ENCODE results near the gene DEUP1.

DEUP1 gene

DNA sequence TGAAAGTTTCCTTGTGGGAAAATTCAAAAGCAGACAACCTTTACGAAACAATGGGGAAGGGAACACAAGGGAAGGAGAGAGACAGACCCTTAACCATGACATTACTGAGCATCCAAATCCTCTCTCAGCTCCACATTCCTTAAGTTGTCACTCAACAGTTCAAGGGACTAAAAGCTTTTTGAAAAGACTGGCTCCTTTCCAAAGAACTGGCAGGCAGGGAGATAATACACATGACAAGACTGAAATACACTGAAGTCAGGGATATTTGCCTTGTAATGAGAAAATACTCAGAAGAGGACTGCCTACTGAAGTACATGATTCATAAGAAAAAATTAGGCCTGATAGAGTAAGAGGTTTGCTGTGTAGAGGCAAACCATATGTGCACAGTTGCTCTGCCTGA is 143.6 kb downstream of the DEUP1 start:
- H3K9me3 Mint-ChIP-seq, result no peaks in the 10 kb centered on the region
- no peaks in the 10 kb centered on the region for H3K27me3 Mint-ChIP-seq (ENCODE audit: low read depth)
- H3K4me3 Mint-ChIP-seq, result no peak overlapping the region
- no peak overlapping the region for H3K27ac Mint-ChIP-seq
- peaks cover 3% of the 10 kb centered on the region for H3K4me1 Mint-ChIP-seq (ENCODE audit: low read depth)
- no peak for DNase-seq (ENCODE audit: low spot score)
- peaks cover 5% of the 10 kb centered on the region for H3K36me3 Mint-ChIP-seq (ENCODE audit: low read depth)

DNA sequence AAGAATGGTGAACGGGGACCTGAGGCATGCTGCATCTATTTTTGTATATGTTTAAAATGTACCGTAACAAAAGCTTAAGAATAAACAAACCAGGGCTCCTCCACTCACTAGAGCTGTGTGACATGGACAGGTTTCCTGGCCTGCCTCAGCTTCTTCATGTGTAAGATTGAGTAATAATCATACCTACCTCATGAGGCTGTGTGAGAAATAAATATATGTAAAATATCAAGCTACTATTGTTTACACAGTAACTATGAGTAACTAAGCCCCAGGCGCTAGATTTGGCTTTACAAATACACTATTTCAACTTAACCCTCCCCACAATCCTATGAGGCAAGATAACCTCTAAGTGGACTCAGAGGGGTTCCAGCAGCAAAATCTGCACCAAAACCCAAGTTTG is 146.3 kb downstream of the DEUP1 start:
- Mint-ChIP-seq H3K36me3 (ENCODE audit: low read depth) (peaks cover 5% of the 10 kb centered on the region), H3K27me3 (ENCODE audit: low read depth) (no peaks in the 10 kb centered on the region), H3K9me3 (no peaks in the 10 kb centered on the region), H3K27ac (no peak overlapping the region), H3K4me3 (no peak overlapping the region), H3K4me1 (ENCODE audit: low read depth) (no peaks in the 10 kb centered on the region)
- no peak for DNase-seq (ENCODE audit: low spot score)

GRCh38 chr11:93477684-93478234 is 147.2 kb downstream of the DEUP1 start:
- Mint-ChIP-seq H3K36me3 (ENCODE audit: low read depth) (peaks cover 5% of the 10 kb centered on the region), H3K27me3 (ENCODE audit: low read depth) (no peaks in the 10 kb centered on the region), H3K4me3 (no peak overlapping the region), H3K27ac (no peak overlapping the region), H3K4me1 (ENCODE audit: low read depth) (no peaks in the 10 kb centered on the region), H3K9me3 (no peaks in the 10 kb centered on the region)
- DNase-seq (ENCODE audit: low spot score), result no peak

GRCh38 chr11:93478841-93479240 is 148.3 kb downstream of the DEUP1 start:
- Mint-ChIP-seq H3K4me1 (ENCODE audit: low read depth) (no peaks in the 10 kb centered on the region), H3K4me3 (no peak overlapping the region), H3K27me3 (ENCODE audit: low read depth) (no peaks in the 10 kb centered on the region), H3K36me3 (ENCODE audit: low read depth) (peaks cover 5% of the 10 kb centered on the region), H3K27ac (no peak overlapping the region), H3K9me3 (no peaks in the 10 kb centered on the region)
- DNase-seq (ENCODE audit: low spot score), result no peak

DNA sequence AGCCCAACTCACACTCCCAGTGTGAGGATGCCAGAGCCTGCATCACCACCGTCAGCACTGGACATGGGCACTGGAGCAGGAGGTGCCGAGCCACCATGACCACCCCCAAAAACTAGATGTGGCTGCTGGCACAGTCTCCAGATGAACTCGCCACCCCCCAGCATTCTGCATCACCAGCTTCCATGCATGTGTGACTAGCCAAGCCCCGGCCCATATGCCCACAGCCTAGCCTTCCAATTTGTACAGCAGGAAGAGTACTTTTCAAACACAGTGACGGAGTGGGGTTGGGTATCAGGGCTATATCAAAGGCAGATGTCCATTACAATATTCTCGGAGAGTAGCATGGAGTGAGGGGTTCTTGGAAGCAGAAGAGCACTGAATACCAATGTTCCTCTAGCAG is 149.7 kb downstream of the DEUP1 start:
- Mint-ChIP-seq H3K4me1 (ENCODE audit: low read depth) (no peaks in the 10 kb centered on the region), H3K27me3 (ENCODE audit: low read depth) (no peaks in the 10 kb centered on the region), H3K4me3 (no peak overlapping the region), H3K27ac (no peak overlapping the region), H3K9me3 (no peaks in the 10 kb centered on the region), H3K36me3 (ENCODE audit: low read depth) (peaks cover 5% of the 10 kb centered on the region)
- no peak for DNase-seq (ENCODE audit: low spot score)

GRCh38 chr11:93480756-93481155 is 150.2 kb downstream of the DEUP1 start:
- peaks cover 5% of the 10 kb centered on the region for H3K36me3 Mint-ChIP-seq (ENCODE audit: low read depth)
- H3K4me3 Mint-ChIP-seq, result no peak overlapping the region
- no peaks in the 10 kb centered on the region for H3K4me1 Mint-ChIP-seq (ENCODE audit: low read depth)
- no peaks in the 10 kb centered on the region for H3K9me3 Mint-ChIP-seq
- H3K27ac Mint-ChIP-seq, result no peak overlapping the region
- no peaks in the 10 kb centered on the region for H3K27me3 Mint-ChIP-seq (ENCODE audit: low read depth)
- DNase-seq (ENCODE audit: low spot score), result no peak

DNA sequence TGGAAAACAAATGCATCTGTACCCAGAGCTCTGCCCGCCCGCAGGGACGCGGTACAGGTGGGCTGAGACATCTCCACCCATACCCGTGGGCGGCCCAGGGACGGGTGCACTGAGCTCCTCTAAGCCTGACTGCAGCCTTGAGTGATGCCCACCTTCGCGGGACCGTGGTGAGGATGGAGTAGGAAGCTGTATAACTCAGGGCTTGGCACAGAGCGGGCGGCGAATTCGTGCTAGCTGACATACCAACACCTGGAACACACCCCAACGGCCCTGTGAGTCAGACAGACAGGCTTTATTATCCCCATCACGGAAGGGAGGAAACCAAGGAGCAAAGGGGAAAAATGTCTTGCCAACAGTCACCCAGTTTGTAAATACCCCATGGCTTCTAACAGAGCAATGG is 150.7 kb downstream of the DEUP1 start:
- no peaks in the 10 kb centered on the region for H3K4me1 Mint-ChIP-seq (ENCODE audit: low read depth)
- H3K9me3 Mint-ChIP-seq, result no peaks in the 10 kb centered on the region
- H3K4me3 Mint-ChIP-seq, result no peak overlapping the region
- peaks cover 4% of the 10 kb centered on the region for H3K36me3 Mint-ChIP-seq (ENCODE audit: low read depth)
- no peak overlapping the region for H3K27ac Mint-ChIP-seq
- DNase-seq (ENCODE audit: low spot score), result no peak
- H3K27me3 Mint-ChIP-seq (ENCODE audit: low read depth), result no peaks in the 10 kb centered on the region

DNA sequence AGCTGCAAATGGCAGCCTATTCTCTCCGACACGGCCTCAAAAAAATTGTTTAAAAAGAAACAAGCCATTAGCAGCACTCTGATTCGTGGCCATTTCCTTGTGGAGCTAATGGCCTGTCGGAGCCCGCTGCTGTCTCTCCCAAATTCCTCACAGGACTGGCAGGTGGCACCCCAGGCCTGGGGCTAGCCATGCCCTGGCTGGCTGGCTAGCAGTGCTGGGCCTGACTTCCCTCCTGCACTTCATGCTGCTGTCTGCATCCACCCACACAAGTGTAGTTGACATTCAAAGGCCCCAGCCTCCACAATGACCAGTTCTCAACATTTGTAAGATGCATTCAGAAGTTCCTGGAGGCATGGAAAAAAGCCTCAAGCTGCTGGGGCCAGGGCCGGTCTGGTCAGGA is 151.2 kb downstream of the DEUP1 start:
- peaks cover 4% of the 10 kb centered on the region for H3K36me3 Mint-ChIP-seq (ENCODE audit: low read depth)
- no peaks in the 10 kb centered on the region for H3K4me1 Mint-ChIP-seq (ENCODE audit: low read depth)
- no peak overlapping the region for H3K4me3 Mint-ChIP-seq
- H3K27ac Mint-ChIP-seq, result no peak overlapping the region
- no peak for DNase-seq (ENCODE audit: low spot score)
- H3K9me3 Mint-ChIP-seq, result no peaks in the 10 kb centered on the region
- H3K27me3 Mint-ChIP-seq (ENCODE audit: low read depth), result no peaks in the 10 kb centered on the region

- Mint-ChIP-seq H3K9me3 (no peaks in the 10 kb centered on the region), H3K27me3 (ENCODE audit: low read depth) (no peaks in the 10 kb centered on the region), H3K36me3 (ENCODE audit: low read depth) (peaks cover 4% of the 10 kb centered on the region), H3K4me3 (no peak overlapping the region), H3K27ac (no peak overlapping the region), H3K4me1 (ENCODE audit: low read depth) (no peaks in the 10 kb centered on the region)
- no peak for DNase-seq (ENCODE audit: low spot score)
Measured at GRCh38 chr11:93482556-93482955, 152.0 kb downstream of the DEUP1 start.

DNA sequence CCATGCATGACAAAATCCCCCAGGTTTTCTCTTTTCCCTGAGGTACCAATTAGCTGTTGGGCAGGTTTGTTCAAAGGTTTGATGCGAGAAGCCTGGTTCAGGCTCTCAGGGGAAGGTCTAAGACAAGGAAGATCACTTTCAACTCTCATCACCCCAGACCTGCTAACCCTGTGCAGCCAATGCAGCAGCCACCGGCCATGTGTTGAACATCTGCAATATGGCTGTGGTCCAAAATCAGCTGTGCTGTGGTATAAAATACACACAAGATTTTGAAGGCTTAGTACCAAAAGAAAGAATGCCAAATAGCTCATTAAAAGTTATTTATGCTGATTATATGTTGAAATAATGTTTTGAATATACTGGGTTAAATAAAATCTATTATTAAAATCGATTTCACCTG is 154.2 kb downstream of the DEUP1 start:
- H3K9me3 Mint-ChIP-seq, result no peaks in the 10 kb centered on the region
- no peak for DNase-seq (ENCODE audit: low spot score)
- no peaks in the 10 kb centered on the region for H3K36me3 Mint-ChIP-seq (ENCODE audit: low read depth)
- H3K27ac Mint-ChIP-seq, result no peak overlapping the region
- H3K4me3 Mint-ChIP-seq, result no peak overlapping the region
- no peaks in the 10 kb centered on the region for H3K4me1 Mint-ChIP-seq (ENCODE audit: low read depth)
- no peaks in the 10 kb centered on the region for H3K27me3 Mint-ChIP-seq (ENCODE audit: low read depth)

DNA sequence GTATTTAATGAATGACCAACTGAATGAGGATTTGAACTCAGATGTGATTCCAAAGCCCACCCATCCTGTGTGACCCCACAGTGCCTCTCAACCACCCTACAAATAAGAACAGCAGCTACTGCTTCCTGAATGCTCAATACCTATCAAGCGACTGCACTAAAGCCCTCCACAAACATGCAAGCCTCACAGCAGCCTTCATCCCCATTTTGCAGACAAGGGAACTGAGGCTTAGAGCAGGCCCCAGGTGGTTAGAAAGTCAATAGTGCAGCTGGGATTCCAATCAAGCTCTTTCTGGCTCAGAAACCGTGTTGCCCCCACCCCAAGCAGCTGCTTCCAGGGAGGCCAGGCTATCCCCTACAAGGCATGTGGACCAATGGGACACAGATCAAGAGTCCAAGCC is 155.4 kb downstream of the DEUP1 start:
- Mint-ChIP-seq H3K4me3 (no peak overlapping the region), H3K27me3 (ENCODE audit: low read depth) (no peaks in the 10 kb centered on the region), H3K36me3 (ENCODE audit: low read depth) (no peaks in the 10 kb centered on the region), H3K4me1 (ENCODE audit: low read depth) (no peaks in the 10 kb centered on the region), H3K9me3 (no peaks in the 10 kb centered on the region), H3K27ac (no peak overlapping the region)
- DNase-seq (ENCODE audit: low spot score), result no peak

DNA sequence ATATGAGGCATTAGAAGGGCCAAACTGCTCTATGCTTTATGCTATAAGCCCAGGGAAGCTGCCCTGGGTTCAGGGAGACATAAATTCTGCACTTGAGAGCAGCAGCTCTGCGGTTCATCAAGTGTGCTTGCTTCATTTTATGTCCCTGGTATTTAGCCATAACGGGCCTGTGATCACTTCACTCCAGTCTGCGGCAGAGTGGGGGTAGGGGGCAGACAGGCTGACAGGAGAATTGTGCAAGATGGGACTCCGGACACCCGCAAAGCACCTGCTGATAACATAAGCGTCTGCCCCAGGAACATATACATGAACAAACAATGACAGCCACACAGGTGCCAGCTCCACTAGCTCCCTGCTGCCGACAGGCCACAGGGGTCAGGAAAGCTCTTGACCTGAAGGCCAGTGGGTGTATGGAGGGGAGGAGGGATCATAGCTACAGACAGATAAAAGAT is 156.5 kb downstream of the DEUP1 start:
- H3K9me3 Mint-ChIP-seq, result no peaks in the 10 kb centered on the region
- DNase-seq (ENCODE audit: low spot score), result no peak
- H3K4me1 Mint-ChIP-seq (ENCODE audit: low read depth), result no peaks in the 10 kb centered on the region
- H3K4me3 Mint-ChIP-seq, result no peak overlapping the region
- no peaks in the 10 kb centered on the region for H3K27me3 Mint-ChIP-seq (ENCODE audit: low read depth)
- H3K27ac Mint-ChIP-seq, result no peak overlapping the region
- no peaks in the 10 kb centered on the region for H3K36me3 Mint-ChIP-seq (ENCODE audit: low read depth)

All from T-helper 2 cell treated with Interferon-gamma antibody and Interleukin-4, amounts not matched to agents 5 μg/mL and 100 μg/mL, for 36 hours (primary cell).